ENCODE data around the gene CTNNA1.

CTNNA1 gene

DNA sequence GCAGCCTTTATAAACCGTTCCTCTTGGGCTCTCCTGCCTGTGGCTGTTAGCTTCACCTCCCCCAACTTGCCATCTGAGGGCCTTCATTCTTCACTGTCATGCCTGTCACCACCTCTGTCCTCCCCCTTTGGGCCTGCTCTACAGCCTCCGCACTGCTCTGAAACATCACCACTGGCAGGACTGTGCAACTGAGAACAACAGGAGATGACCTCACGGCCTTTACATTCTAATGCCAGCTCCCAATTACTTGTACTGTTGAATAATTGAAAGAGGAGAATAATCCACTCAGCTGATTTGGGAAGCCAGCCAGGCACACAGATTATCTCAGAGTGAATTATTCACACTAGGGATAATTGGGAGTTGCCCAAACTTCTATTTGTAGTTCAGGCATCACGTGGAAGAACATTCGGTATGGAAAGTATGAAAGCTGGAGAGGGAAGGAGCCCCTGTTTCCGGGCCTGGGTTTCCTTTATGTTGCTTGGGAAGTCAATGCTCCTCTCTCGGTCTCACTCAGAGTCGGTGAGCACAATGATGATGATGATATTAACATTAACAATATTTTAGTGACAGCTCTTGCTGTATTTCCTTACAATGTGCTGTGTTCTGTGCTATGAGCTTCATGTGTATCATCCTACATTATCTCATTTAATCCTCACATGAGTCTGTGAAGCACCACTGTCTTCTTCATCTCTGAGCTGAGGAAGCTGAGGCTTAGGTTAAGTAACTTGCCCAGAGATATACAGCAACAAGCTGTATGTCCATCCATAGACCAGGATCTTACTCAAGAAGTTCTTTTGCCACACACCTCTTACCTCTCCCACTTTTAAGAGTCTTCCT, 221.2 kb downstream of the CTNNA1 start:
- DNase-seq (ENCODE audit: low read depth): peak; percentile 97
- TF ChIP-seq, protein P1, sequence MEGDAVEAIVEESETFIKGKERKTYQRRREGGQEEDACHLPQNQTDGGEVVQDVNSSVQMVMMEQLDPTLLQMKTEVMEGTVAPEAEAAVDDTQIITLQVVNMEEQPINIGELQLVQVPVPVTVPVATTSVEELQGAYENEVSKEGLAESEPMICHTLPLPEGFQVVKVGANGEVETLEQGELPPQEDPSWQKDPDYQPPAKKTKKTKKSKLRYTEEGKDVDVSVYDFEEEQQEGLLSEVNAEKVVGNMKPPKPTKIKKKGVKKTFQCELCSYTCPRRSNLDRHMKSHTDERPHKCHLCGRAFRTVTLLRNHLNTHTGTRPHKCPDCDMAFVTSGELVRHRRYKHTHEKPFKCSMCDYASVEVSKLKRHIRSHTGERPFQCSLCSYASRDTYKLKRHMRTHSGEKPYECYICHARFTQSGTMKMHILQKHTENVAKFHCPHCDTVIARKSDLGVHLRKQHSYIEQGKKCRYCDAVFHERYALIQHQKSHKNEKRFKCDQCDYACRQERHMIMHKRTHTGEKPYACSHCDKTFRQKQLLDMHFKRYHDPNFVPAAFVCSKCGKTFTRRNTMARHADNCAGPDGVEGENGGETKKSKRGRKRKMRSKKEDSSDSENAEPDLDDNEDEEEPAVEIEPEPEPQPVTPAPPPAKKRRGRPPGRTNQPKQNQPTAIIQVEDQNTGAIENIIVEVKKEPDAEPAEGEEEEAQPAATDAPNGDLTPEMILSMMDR (conservative IDR thresholded peaks at IDR 0.05; ENCODE audit: low read depth, low read length): no peak

GRCh38 chr5:138975098-138975847, 222.0 kb downstream of the CTNNA1 start:
- TF ChIP-seq, protein P1 (conservative IDR thresholded peaks at IDR 0.05; ENCODE audit: low read depth, low read length): no peak
- H3K4me3 ChIP-seq (ENCODE audit: low read length): no peak overlapping the region
- DNase-seq (ENCODE audit: low read depth): peak; percentile 90

More for the DNA sequence above, 221.2 kb downstream of the CTNNA1 start:
- H3K4me3 ChIP-seq (ENCODE audit: low read length): no peak overlapping the region

DNA sequence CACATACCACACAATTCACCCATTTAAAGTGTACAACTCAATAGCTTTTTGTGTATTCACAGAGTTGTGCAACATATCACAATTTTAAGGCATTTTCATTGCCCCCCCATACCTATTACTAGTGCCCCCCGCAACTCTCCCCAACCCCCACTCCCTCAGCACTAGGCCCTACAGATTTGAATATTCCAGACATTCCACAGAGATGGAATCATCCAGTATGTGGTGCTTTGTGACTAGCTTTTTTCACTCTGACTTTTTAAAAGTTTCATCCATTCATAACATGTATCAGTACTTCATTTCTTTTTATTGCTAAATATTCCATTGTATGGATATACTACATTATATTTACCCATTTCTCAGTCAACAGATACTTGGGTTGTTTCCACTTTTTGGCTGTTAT, 224.9 kb downstream of the CTNNA1 start:
- no peak overlapping the region for H3K4me3 ChIP-seq (ENCODE audit: low read length)
- no peak for DNase-seq (ENCODE audit: low read depth)
- TF ChIP-seq, protein P1 (conservative IDR thresholded peaks at IDR 0.05; ENCODE audit: low read depth, low read length): no peak

- DNase-seq (ENCODE audit: low read depth): no peak
- TF ChIP-seq, protein P1 (conservative IDR thresholded peaks at IDR 0.05; ENCODE audit: low read depth, low read length): no peak
- no peak overlapping the region for H3K4me3 ChIP-seq (ENCODE audit: low read length)
Measured at GRCh38 chr5:138978581-138978980, 225.4 kb downstream of the CTNNA1 start.

DNA sequence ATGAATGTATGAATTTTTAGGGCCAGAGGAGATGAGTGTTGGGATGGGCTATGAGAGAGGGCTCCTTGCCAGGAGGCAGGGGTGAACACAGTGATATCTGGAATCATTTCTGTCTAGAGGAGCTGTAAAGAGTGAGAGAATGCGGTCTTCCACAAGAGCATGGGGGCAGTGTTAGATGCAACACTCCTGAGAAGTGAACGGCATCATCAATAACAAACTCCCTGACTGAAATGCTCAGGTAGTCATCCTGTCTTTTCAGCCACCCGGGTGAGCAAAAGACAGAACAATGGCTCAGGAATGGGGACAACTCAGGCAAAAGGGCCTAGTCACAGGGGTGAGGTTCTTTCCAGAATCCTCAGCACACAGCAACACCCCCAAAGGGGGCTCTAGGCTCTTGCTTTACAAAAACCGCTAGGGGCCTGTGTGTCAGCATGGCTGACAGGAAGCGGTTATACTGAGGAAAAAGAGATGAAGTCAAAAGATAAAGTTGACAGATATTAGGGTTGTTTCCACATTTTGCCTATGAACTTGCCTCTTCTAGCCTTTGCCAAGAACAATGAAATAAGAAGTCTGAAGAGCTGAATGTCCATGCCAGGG, 226.6 kb downstream of the CTNNA1 start:
- TF ChIP-seq, protein P1 (conservative IDR thresholded peaks at IDR 0.05; ENCODE audit: low read depth, low read length): no peak
- H3K4me3 ChIP-seq (ENCODE audit: low read length): no peak overlapping the region
- DNase-seq (ENCODE audit: low read depth): no peak

- DNase-seq (ENCODE audit: low read depth): no peak
- no peak overlapping the region for H3K4me3 ChIP-seq (ENCODE audit: low read length)
- TF ChIP-seq, protein P1 (conservative IDR thresholded peaks at IDR 0.05; ENCODE audit: low read depth, low read length): no peak
Measured at GRCh38 chr5:138980441-138980840, 227.2 kb downstream of the CTNNA1 start.

Measured in retinal pigment epithelial cell (primary cell).